ENCODE data around the gene CAB39L. TPM values are rescaled to one million over a fixed set of nuclear protein-coding genes. Genes with fewer than 3 reads are reported as not detected.

CAB39L gene
- total and polyA plus RNA-seq, 2 of the 13 experiments (the other 11 are each of a cell fraction or from before 2014, with no cell fraction given) = 3.1 to 6.1 TPM

DNA sequence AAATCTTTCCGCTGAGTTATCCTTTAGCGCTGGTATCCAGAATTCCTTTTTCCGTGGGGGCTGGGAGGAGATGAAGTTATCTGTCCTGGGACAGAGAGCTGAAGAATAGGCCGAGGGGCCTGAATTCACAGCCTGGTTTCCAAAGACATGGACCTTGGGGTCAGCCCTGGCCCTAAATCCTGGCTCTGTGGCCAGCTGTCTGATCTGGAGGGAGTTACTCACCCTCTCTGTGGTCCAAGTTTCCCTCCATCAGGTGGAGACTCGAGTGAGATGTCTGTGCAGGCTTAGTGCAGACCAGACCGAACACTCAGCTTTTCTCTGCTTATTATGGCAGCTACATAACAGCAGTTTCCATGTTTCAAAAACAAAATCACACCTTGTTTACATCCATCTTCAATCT is 136.5 kb downstream of the CAB39L start:
- Histone ChIP-seq H3K27ac (ENCODE audit: extremely low read length, insufficient read depth, low read length) (no peak overlapping the region), H3K4me3 (replicated peaks in 1 of 3; ENCODE audit: insufficient read depth in 1 of 3, low read depth in 2 of 3, low read length in 3 of 3) (no peak overlapping the region), H3K36me3 (replicated peaks in 1 of 2; ENCODE audit: control insufficient read depth in 1 of 2, insufficient read depth in 2 of 2, low read length in 2 of 2) (no peaks in the 10 kb centered on the region), H3K27me3 (ENCODE audit: control insufficient read depth in 1 of 2, insufficient read depth in 2 of 2, low read length in 2 of 2) (no peaks in the 10 kb centered on the region), H3K4me1 (ENCODE audit: insufficient read depth, low read length) (peaks cover 49% of the 10 kb centered on the region), H2AFZ (ENCODE audit: low read length) (no peak overlapping the region), H4K20me1 (ENCODE audit: insufficient read depth, low read length) (no peaks in the 10 kb centered on the region), H3K4me2 (ENCODE audit: low read depth, low read length) (no peak overlapping the region), H3K9ac (ENCODE audit: insufficient read depth, low read depth, low read length) (no peak overlapping the region), H3K9me3 (ENCODE audit: low read length) (no peaks in the 10 kb centered on the region), H3K79me2 (ENCODE audit: insufficient read depth, low read length) (no peaks in the 10 kb centered on the region)
- in situ Hi-C loops (cut with HindIII; ENCODE audit: extremely low pct_ligation_motif_present, low pct_unique_long_range_greater_than_20kb) (loop anchor here (5.0 to 10.0 kb wide), 2 partner anchors 65 to 117 kb away; no protein-coding TSS in a partner anchor), intact Hi-C loops (cut with micrococcal nuclease; ENCODE audit: unreplicated experiment) (no loop called here)
- ChIA-PET CTCF (ENCODE audit: low intra/inter-chr PET ratio, low total read pairs) (no interaction called here), POLR2A (interaction anchor here (1.8 kb wide), 1 partner anchor 137 kb away, joined by 4 read pairs; the partner anchor contains the start of genes CAB39L and SETDB2)
- no TSS peak for BruUV-seq (replicated peaks)
- ATAC-seq (no peak), FAIRE-seq (no peak), DNase-seq (ENCODE audit: low spot score) (no peak)
- TF ChIP-seq ISX (CRISPR knock-in tag; conservative IDR thresholded peaks at IDR 0.05) = no peak
- no peak for TF ChIP-seq MLLT10 (CRISPR knock-in tag; IDR thresholded peaks at IDR 0.05)
- no peak for TF ChIP-seq HDAC1 (CRISPR knock-in tag; IDR thresholded peaks at IDR 0.05)
- TF ChIP-seq ZBTB7B (CRISPR knock-in tag; IDR thresholded peaks at IDR 0.05) = no peak
- no peak for TF ChIP-seq ZNF577 (CRISPR knock-in tag; IDR thresholded peaks at IDR 0.05; ENCODE audit: borderline replicate concordance, low read depth)
- no peak for TF ChIP-seq ZNF274 (CRISPR knock-in tag; IDR thresholded peaks at IDR 0.05)
- 95% methylated on average over 6 of the region's 6 CpGs for WGBS (ENCODE audit: low lambda C conversion rate)

DNA sequence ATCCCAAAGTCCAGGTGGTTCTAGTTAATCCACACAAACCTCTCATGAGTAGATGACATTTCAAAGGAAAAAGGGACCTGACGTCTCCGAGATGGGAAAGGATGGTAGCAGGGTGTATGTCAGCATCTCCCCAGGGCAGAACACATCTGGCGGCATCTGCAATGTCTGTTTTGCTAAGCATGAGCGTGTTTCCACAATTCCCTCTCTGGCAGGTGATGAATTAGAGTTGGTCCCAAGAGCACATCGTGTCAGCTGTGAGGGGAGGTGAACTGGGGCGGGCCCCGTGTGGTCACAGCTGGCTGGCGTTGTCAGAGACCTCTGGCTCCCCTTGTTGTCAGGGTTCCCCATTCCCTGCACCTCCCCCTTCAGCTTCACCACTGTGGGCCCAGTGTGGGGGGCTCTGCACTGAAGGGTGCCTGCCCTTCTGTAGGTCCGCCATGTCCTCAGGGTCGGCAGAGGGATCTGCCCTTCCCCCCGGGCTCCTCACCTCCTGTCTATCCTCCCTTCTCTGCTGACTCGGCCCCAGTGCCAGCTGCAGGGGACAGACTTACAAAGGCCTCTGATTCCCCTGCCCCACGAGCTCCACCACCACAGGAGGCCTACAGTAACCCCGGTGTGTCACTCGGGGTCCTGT is 138.0 kb downstream of the CAB39L start:
- BruUV-seq (replicated peaks) = no TSS peak
- Histone ChIP-seq H3K9me3 (ENCODE audit: low read length) (no peaks in the 10 kb centered on the region), H3K27ac (ENCODE audit: extremely low read length, insufficient read depth, low read length) (no peak overlapping the region), H3K4me2 (ENCODE audit: low read depth, low read length) (no peak overlapping the region), H3K79me2 (ENCODE audit: insufficient read depth, low read length) (no peaks in the 10 kb centered on the region), H3K4me3 (replicated peaks in 1 of 3; ENCODE audit: insufficient read depth in 1 of 3, low read depth in 2 of 3, low read length in 3 of 3) (no peak overlapping the region), H3K4me1 (ENCODE audit: insufficient read depth, low read length) (peaks cover 63% of the 10 kb centered on the region), H3K36me3 (replicated peaks in 1 of 2; ENCODE audit: control insufficient read depth in 1 of 2, insufficient read depth in 2 of 2, low read length in 2 of 2) (no peaks in the 10 kb centered on the region), H4K20me1 (ENCODE audit: insufficient read depth, low read length) (no peaks in the 10 kb centered on the region), H3K9ac (ENCODE audit: insufficient read depth, low read depth, low read length) (no peak overlapping the region), H2AFZ (ENCODE audit: low read length) (no peak overlapping the region), H3K27me3 (ENCODE audit: control insufficient read depth in 1 of 2, insufficient read depth in 2 of 2, low read length in 2 of 2) (no peaks in the 10 kb centered on the region)
- DNase-seq (ENCODE audit: low spot score) (no peak), FAIRE-seq (no peak), ATAC-seq (no peak)
- ChIA-PET POLR2A (no interaction called here), CTCF (ENCODE audit: low intra/inter-chr PET ratio, low total read pairs) (no interaction called here)
- in situ Hi-C loops (cut with HindIII; ENCODE audit: extremely low pct_ligation_motif_present, low pct_unique_long_range_greater_than_20kb) = loop anchor here (5.0 to 10.0 kb wide), 2 partner anchors 66 to 119 kb away; no protein-coding TSS in a partner anchor
- WGBS (ENCODE audit: low lambda C conversion rate) = 88% methylated on average over 12 of the region's 15 CpGs
- intact Hi-C loops (cut with micrococcal nuclease; ENCODE audit: unreplicated experiment) = no loop called here
- TF ChIP-seq IKZF1 (IDR thresholded peaks at IDR 0.05) (no peak), ZXDC (CRISPR knock-in tag; IDR thresholded peaks at IDR 0.05) (no peak), FOXJ3 (CRISPR knock-in tag; IDR thresholded peaks at IDR 0.05; ENCODE audit: borderline replicate concordance) (no peak), ZNF562 (CRISPR knock-in tag; IDR thresholded peaks at IDR 0.05; ENCODE audit: borderline replicate concordance) (no peak), RXRB (CRISPR knock-in tag; IDR thresholded peaks at IDR 0.05; ENCODE audit: borderline replicate concordance) (no peak), NFATC3 (CRISPR knock-in tag; IDR thresholded peaks at IDR 0.05) (no peak), ZNF672 (CRISPR knock-in tag; IDR thresholded peaks at IDR 0.05) (no peak), U2AF1 (optimal IDR thresholded peaks at IDR 0.05; ENCODE audit: low read depth, low read length) (no peak), PRMT3 (CRISPR knock-in tag; IDR thresholded peaks at IDR 0.05; ENCODE audit: borderline replicate concordance, low read depth) (no peak)

Measured in HepG2 (cell line).